AG09319 (cell line): ENCODE measurements around the gene TTLL1.

Experiments
- DNase-seq: peaks from one replicate; pipeline ENCODE4 v3.0.0-alpha.2; 2010; ENCODE audit warnings: low read depth; ENCODE audit errors: extremely low read depth
- CTCF ChIP-seq: IDR thresholded peaks from 2 replicates; pipeline ENCODE4 v1.5.1; 2011; ENCODE audit warnings: low read depth, mild to moderate bottlenecking, inconsistent platforms, low read length, moderate library complexity

TTLL1 gene

DNA sequence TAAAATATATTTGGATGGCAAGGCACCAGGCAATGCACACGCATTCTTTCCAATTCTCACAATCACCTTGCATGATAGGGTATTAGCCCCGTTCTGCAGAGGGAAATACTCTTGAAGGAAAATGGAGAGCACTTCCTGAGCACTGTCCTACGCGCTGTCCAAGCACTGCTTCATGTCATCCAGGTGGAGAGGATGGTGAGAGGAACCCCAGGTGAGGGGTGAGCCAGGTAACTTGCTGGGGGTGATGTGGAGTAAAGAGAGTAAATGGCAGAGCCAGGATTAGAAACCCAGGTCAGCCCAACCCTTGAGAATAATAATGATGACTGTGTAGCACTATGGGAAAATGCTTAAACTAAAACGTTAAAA is 73.5 kb downstream of the TTLL1 start:
- no peak for DNase-seq
- TF ChIP-seq CTCF, result no peak

GRCh38 chr22:43014869-43015676 is 74.1 kb downstream of the TTLL1 start, which contains the start of gene PACSIN2:
PACSIN2 (minus strand) TSS chr22:43015149; CDS start chr22:42912080, 103,069 bp downstream.
- no peak for TF ChIP-seq CTCF
- peak; percentile 97 for DNase-seq

- no peak for TF ChIP-seq CTCF
- DNase-seq, result no peak
Measured at GRCh38 chr22:43014316-43014868, 74.8 kb downstream of the TTLL1 start.

GRCh38 chr22:43013355-43014315 is 75.6 kb downstream of the TTLL1 start:
- no peak for TF ChIP-seq CTCF
- DNase-seq, result no peak

- no peak for DNase-seq
- no peak for TF ChIP-seq CTCF
Measured at GRCh38 chr22:43012390-43012789, 76.8 kb downstream of the TTLL1 start.

DNA sequence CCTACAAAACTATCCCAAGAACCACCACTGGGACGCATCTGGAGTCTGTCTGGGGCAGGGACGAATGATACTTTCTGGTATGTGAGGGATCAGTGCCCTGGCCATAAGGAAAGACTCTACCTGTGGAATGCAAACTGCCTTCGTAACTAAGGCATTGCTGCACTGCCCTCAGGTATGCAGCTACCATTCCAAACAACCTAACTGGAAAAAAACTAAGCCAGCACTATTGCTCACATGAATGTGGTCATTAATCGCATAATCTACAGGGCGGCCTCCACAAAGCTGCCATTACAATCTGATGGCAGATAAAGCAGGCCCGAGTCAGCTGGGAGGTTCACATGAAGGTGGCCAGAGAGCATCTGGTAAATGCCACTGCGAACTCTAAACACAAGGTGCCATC is 78.1 kb downstream of the TTLL1 start:
- TF ChIP-seq CTCF, result no peak
- DNase-seq, result no peak
